OCI-LY7 (cell line): ENCODE data around the gene MS4A15.

Source experiments
- EZH2phosphoT487 ChIP-seq: fragments of 200-600 bp; sonication (generic); IDR thresholded peaks from 2 replicates; pipeline ENCODE4 v1.6.1; 2018; ENCODE audit warnings: low read depth, borderline replicate concordance, mild to moderate bottlenecking, mixed run types, antibody characterized with exemption, low read length, moderate library complexity, mixed read lengths
- TF ChIP-seq, protein P1 (sequence below): fragments of 200-600 bp; sonication (generic); conservative IDR thresholded peaks from 2 replicates; pipeline ENCODE4 v1.5.1; 2014; ENCODE audit warnings: mild to moderate bottlenecking, antibody characterized with exemption, low read length, moderate library complexity, mixed read lengths

DNA sequence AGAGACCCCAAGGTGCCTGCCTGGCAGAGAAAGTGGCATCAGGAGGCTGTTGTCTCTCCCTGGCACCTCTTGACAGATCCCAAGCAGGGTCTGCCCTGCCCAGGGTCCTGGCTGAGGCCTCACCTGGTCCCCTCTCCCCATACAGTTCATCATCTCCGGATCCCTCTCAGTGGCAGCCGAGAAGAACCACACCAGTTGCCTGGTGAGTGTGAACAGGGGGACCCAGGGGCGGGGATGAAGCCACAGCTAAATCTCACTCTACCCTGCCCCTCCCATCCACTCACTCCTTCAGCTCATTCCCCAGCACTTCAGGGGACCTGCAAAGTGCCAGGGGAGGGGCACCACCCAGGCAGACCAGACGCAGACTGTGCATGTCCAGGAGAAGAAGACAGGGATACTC lies 14.5 kb downstream of the MS4A15 start:
- no peak for TF ChIP-seq EZH2phosphoT487
- TF ChIP-seq, protein P1, sequence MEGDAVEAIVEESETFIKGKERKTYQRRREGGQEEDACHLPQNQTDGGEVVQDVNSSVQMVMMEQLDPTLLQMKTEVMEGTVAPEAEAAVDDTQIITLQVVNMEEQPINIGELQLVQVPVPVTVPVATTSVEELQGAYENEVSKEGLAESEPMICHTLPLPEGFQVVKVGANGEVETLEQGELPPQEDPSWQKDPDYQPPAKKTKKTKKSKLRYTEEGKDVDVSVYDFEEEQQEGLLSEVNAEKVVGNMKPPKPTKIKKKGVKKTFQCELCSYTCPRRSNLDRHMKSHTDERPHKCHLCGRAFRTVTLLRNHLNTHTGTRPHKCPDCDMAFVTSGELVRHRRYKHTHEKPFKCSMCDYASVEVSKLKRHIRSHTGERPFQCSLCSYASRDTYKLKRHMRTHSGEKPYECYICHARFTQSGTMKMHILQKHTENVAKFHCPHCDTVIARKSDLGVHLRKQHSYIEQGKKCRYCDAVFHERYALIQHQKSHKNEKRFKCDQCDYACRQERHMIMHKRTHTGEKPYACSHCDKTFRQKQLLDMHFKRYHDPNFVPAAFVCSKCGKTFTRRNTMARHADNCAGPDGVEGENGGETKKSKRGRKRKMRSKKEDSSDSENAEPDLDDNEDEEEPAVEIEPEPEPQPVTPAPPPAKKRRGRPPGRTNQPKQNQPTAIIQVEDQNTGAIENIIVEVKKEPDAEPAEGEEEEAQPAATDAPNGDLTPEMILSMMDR, result no peak
